DMS53 (cell line): ENCODE measurements around the gene AKAP4.
A peak's percentile ranks its signal among the peaks of the same experiment; 100 is the strongest.

Experiments
- DNase-seq: peaks from one replicate; lab custom pipeline; 2025; lab: John Stamatoyannopoulos, UW

The AKAP4 gene, protein sequence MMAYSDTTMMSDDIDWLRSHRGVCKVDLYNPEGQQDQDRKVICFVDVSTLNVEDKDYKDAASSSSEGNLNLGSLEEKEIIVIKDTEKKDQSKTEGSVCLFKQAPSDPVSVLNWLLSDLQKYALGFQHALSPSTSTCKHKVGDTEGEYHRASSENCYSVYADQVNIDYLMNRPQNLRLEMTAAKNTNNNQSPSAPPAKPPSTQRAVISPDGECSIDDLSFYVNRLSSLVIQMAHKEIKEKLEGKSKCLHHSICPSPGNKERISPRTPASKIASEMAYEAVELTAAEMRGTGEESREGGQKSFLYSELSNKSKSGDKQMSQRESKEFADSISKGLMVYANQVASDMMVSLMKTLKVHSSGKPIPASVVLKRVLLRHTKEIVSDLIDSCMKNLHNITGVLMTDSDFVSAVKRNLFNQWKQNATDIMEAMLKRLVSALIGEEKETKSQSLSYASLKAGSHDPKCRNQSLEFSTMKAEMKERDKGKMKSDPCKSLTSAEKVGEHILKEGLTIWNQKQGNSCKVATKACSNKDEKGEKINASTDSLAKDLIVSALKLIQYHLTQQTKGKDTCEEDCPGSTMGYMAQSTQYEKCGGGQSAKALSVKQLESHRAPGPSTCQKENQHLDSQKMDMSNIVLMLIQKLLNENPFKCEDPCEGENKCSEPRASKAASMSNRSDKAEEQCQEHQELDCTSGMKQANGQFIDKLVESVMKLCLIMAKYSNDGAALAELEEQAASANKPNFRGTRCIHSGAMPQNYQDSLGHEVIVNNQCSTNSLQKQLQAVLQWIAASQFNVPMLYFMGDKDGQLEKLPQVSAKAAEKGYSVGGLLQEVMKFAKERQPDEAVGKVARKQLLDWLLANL

DNA sequence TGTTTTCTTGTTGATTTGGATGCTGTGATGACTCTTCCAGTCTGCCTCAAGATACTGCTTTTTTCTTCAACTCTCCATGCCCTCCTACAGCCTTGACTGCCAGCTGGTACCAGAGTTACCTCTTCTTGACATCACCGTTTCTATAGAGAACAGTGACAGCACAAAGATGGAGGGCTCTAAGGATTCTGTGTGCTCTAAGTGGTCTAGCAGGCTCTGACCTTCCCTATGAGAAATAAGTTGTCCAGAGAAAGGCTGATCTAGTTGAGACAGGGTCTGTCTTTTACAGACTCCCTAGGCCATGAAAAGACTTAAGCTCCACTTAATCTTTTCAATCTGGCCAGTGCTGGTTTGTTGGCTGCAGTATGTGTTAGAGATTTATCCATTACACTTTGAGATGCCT lies at the start of gene AKAP4:
Gene AKAP4, minus strand, starts transcription at position 101 of the 400 bp plus-strand sequence. CDS start 118 bp downstream, outside the sequence.
- no peak for DNase-seq

DNA sequence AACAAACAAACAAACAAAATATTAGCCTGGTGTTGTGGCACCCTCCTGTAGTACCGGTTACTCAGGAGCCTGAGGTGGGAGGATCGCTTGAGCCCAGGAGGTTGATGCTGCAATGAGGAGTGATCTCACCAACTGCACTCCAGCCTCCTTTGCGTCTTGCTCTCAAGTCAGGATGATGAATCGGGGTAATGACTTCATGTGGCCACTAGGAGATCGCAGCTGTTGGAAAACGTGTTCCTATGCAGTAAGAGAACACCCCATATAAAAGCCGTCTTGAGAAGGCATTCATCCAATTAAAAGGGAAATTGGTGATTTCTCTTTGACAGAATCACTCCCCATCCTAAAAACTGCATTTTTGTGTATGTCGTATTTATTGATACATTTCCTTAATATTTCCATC lies 10.7 kb upstream of the AKAP4 start:
- DNase-seq: peak; percentile 35

GRCh38 chrX:50206753-50207152 lies 5.9 kb upstream of the AKAP4 start:
- peak; percentile 13 for DNase-seq

GRCh38 chrX:50204364-50204899 lies 3.6 kb upstream of the AKAP4 start, which contains the start of gene CCNB3:
TSS of gene CCNB3 (plus strand) at chrX:50204765. CDS start at chrX:50285164, 80,399 bp downstream.
- peak; percentile 87 for DNase-seq

- no peak for DNase-seq
Observed at GRCh38 chrX:50202539-50202938, 1.7 kb upstream of the AKAP4 start.

DNA sequence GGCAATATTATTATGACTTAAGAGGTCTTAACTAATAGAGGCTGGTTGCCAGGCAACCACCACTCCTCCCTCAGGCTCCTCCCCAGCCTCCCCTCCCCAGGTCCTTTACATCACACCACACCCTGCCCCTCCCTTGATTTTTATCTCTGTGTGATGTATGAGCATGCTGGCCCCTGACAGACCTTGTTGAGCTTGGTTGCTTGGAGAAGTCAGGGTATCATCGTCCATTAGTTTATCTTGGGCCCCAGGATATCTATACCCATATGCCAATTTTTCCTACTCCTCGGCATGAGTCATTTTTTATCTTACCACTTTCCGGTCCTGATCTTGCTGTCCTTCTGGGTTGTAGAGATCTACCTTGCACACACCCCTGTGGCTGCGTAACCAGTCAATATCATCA lies 2.5 kb downstream of the AKAP4 start:
- DNase-seq: no peak

DNA sequence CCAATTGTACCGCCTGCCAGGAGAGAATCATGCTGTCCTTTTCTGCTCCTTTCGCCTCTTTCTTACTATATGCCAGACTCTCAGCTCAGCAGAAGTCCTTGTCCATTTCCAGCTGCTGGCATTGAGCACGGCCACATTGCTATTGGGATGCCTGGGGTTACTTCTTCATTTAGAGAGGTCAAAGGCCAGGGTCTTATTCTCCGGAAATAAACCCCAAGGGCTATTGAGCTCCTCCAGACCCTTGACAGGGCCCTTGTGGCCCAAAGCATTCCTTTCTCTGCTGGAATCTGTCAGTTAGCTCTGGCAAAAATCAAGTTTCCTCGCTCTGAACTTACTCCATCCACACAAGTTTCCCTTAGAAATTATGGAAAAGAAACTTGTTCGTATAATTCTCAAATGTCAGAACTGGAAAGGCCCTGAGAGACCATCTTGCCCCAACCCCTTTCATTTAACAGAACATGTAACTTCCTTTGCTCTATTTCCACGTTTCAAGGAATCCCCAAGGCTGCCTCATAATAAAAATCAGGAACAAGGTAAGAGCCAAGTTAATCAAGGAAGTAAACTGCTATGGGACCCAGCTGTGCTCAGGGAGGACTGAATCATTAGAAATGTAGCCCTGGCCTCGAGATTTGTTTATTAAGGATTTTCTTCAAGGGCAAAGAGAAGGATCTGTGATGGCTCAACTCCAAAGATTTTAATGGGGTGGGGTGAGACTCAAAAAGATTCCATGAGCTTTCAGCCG lies 11.8 kb downstream of the AKAP4 start:
- no peak for DNase-seq

DNA sequence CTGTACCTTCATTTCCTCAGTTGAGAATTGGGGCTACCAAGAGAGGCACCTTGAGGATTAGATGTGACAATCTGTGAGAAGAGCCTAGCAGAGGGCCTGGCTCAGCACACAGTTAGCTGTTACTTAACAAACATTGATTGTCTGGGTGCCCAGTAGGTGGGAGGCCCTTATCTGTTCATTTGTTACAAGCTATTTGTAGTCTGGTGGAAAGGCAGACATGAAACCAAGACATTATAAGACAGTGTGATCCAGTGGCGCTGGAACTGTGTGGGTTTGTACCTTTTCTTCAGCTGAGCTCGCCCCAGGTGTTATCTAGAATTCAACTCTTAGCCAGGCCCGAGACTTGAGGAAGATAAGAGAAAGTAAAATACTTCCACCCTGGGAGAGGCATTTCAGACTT lies 16.9 kb downstream of the AKAP4 start:
- DNase-seq: no peak

GRCh38 chrX:50180073-50180940 lies 20.5 kb downstream of the AKAP4 start:
- no peak for DNase-seq

GRCh38 chrX:50169717-50170116 lies 31.1 kb downstream of the AKAP4 start:
- DNase-seq: no peak

DNA sequence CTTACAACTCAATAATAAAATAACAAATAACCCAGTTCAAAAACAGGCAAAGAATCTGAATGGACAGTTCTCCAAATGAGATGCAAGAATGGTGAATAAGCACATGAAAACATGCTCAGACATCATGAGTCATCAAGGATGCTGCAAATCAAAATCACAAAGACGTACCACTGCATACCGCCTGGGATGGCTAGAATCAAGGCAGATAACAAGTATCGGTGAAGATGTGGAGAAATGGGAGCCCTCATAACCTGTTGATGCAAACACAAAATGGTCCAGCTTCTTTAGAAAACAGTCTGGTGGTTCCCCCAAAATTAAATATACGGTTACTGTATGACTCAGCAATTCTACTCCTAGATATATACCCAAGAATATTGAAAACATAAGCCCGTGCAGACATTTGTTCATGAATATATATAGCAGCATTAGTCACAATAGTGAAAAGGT lies 32.5 kb downstream of the AKAP4 start:
- DNase-seq: no peak

GRCh38 chrX:50167366-50167765 lies 33.4 kb downstream of the AKAP4 start:
- DNase-seq: no peak

DNA sequence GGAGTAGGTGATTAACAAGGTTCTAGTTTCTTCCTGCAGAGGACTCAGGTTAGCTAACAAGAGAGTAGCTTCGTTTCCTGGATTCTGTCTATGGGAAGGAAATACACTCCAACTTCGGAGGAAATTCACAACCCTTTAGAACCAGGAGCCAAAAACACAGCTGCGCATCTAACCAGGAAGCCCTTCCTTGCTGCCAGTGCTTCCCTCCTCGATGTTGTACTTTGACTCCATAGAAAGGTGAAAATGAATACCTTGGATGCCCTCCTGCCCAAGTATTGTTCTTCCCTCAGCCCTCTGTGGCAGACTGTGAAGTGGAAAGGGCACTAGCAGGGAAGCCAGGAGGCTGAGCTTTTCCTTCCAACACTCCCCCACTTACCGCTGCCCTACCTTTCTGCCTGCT lies 35.1 kb downstream of the AKAP4 start:
- no peak for DNase-seq

DNA sequence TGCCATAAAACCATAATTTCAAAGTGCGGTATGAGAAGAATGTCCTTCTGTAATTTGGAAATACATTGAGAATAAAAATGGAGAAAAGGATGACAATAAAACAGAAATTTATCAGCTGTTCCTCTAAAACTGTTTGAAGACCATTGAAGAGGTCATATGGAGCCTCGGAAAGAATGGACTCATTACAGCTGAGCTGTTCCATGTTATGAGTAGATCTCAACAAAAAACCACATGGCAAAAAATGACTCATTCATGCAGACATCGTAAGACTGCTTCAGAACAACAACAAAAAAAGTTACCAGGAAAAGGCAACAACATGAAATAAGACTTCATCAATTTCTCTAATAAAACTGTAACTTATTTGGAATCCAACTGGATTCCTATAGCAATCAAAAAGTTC lies 39.7 kb downstream of the AKAP4 start:
- no peak for DNase-seq

GRCh38 chrX:50158593-50158992 lies 42.2 kb downstream of the AKAP4 start:
- DNase-seq: no peak

DNA sequence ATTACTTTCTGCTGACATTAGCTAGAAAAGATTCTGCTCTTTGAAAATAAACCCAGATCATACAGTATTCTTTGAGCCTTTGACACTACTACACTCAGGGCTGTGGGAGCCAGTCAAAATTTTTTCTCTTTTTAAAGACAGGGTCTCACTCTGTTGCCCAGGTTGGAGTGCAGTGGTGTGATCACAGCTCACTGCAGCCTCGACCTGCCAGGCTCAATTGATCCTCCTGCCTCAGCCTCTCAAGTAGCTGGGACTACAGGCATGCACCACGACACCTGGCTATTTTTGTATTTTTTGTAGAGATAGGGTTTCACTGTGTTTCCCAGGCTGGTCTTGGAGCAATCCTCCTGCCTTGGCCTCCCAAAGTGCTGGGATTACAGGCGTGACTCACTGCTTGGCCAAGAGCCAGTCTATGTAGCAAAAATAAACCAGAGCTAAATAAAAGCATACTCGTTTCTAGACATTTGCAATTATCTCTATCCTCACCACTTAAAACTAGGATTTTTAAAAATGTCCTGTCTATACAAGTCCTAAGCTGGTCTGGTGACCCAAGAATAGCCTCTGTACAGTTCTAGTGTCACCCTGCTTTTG lies 43.2 kb downstream of the AKAP4 start:
- DNase-seq: peak; percentile 6

DNA sequence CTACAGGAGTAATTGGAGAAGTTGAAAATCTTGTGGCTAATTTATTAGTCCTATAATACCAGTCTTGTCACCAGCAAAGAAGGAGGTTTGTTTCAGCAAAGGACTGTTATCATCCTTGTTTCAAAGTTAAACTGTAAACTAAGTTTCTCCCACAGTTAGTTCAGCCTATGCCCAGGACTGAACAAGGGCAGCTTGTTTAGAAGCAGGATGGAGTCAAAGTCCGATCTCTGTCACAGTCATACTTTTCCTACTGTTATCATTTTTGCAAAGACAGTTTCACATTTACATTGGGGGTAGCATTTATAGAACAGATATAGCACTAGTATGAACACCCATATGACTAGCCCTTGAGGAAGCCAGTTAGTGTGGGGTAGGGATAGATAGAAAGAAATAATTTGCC lies 46.4 kb downstream of the AKAP4 start:
- DNase-seq: no peak

- DNase-seq: no peak
Observed at GRCh38 chrX:50152456-50152855, 48.4 kb downstream of the AKAP4 start.

DNA sequence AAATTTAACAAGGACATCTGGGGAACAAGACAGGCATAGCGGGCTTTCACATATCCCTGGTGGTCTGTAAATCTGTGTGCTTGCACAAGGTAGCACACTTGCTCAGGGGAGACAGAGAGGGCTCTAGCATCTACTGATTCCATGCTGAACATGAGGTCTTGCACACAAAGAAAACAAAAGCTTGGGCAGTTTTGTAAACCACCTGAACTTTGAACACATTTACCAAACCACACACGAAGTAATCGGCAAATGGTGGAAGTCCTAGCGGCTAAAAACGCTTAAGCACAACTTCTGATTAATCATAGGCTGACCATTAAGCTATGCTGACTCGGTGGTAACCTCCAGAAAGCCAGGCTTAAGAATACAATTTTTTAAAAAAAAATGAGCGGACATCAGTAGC lies 52.8 kb downstream of the AKAP4 start:
- no peak for DNase-seq
